ENCODE results near the gene IL24.

Gene IL24

DNA sequence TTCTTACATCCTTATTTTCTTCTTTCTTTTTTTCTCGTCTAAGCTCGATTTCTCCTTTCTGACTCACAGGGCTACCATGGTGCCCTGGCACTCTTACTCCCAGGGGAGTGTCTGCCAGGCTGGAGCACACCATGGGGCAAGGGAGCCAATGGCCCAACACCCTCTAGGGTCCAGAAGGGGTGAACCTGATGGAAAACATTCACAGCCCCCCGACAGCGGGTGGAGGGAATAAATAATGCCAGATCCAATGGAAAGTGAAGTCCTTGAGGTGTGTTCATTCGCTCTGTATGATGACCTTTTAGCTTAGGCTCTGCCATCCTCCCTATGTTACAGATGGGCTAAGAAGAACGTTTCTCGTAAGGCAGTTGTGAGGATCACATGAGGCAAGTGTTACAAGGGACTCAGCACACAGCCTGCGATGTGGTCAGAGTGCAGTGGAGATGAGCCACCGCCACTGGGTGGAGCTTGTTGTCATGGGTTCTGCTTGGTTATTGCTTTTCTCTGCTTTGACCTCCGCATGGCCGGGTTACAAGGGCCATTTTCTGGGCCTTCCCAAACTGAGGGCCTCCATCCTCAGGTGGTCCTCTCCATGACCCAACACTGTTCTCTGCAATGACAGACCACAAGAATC, 28.0 kb downstream of the IL24 start:
- no peak overlapping the region for H2AFZ ChIP-seq (ENCODE audit: low read depth, low read length)
- DNase-seq, result peak; percentile 32

DNA sequence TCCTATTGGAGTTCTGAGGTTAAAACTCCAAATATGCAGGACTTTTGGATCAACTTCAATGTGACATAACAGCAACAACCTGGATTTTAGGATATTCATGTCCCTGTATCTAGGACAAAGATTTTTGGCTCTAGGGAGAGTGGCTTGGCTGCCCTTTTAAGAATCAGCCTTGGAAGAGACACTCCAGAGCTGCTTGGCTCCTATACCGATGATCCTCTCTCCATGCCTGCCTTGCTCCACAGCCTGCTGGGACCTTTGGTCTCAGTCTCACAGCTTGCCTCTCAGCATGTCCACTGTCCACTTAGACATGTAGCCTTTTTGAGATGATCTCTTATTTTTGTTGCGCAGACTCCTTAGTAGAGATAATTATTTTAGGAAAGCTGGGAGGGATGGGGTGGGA, 29.0 kb downstream of the IL24 start:
- no peak for DNase-seq
- ATAC-seq (ENCODE audit: insufficient read depth, low read depth), result no peak
- peak overlapping the region; percentile 8; the same call in 1 of the 2 replicates for H3K27ac ChIP-seq (ENCODE audit: low read length)
- H3K79me2 ChIP-seq (ENCODE audit: insufficient read depth, low read length), result peaks cover 3% of the 10 kb centered on the region
- H3K9ac ChIP-seq (ENCODE audit: low read depth, low read length), result no peak overlapping the region
- H3K9me3 ChIP-seq (ENCODE audit: insufficient read depth, low read length, severe bottlenecking), result no peaks in the 10 kb centered on the region
- H3K27me3 ChIP-seq (ENCODE audit: insufficient read depth, low read length, poor library complexity), result no peaks in the 10 kb centered on the region
- no peak overlapping the region for H3K4me2 ChIP-seq (ENCODE audit: insufficient read depth, low read length)
- TF ChIP-seq, protein P1, sequence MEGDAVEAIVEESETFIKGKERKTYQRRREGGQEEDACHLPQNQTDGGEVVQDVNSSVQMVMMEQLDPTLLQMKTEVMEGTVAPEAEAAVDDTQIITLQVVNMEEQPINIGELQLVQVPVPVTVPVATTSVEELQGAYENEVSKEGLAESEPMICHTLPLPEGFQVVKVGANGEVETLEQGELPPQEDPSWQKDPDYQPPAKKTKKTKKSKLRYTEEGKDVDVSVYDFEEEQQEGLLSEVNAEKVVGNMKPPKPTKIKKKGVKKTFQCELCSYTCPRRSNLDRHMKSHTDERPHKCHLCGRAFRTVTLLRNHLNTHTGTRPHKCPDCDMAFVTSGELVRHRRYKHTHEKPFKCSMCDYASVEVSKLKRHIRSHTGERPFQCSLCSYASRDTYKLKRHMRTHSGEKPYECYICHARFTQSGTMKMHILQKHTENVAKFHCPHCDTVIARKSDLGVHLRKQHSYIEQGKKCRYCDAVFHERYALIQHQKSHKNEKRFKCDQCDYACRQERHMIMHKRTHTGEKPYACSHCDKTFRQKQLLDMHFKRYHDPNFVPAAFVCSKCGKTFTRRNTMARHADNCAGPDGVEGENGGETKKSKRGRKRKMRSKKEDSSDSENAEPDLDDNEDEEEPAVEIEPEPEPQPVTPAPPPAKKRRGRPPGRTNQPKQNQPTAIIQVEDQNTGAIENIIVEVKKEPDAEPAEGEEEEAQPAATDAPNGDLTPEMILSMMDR (IDR thresholded peaks at IDR 0.05; ENCODE audit: borderline replicate concordance, extremely low read depth, low read length, poor library complexity, severe bottlenecking), result no peak
- TF ChIP-seq EZH2 (IDR thresholded peaks at IDR 0.05; ENCODE audit: borderline replicate concordance, low read depth, low read length, severe bottlenecking), result no peak
- peaks cover 36% of the 10 kb centered on the region for H3K4me1 ChIP-seq (ENCODE audit: insufficient read depth, low read length)
- H2AFZ ChIP-seq (ENCODE audit: low read depth, low read length), result no peak overlapping the region
- H3K4me3 ChIP-seq (ENCODE audit: low read depth in 1 of 2, low read length in 2 of 2), result no peak overlapping the region
- no peaks in the 10 kb centered on the region for H4K20me1 ChIP-seq (ENCODE audit: insufficient read depth, low read length)
- H3K36me3 ChIP-seq (ENCODE audit: insufficient read depth, low read length), result no peaks in the 10 kb centered on the region

More for the DNA sequence above, 28.0 kb downstream of the IL24 start:
- peaks cover 46% of the 10 kb centered on the region for H3K4me1 ChIP-seq (ENCODE audit: insufficient read depth, low read length)
- no peaks in the 10 kb centered on the region for H3K27me3 ChIP-seq (ENCODE audit: insufficient read depth, low read length, poor library complexity)
- peak overlapping the region; percentile 99 for H3K27ac ChIP-seq (ENCODE audit: low read length)
- H4K20me1 ChIP-seq (ENCODE audit: insufficient read depth, low read length), result no peaks in the 10 kb centered on the region
- peaks cover 14% of the 10 kb centered on the region for H3K79me2 ChIP-seq (ENCODE audit: insufficient read depth, low read length)
- no peak for ATAC-seq (ENCODE audit: insufficient read depth, low read depth)
- no peak overlapping the region for H3K9ac ChIP-seq (ENCODE audit: low read depth, low read length)
- no peak overlapping the region for H3K4me2 ChIP-seq (ENCODE audit: insufficient read depth, low read length)
- no peak for TF ChIP-seq EZH2 (IDR thresholded peaks at IDR 0.05; ENCODE audit: borderline replicate concordance, low read depth, low read length, severe bottlenecking)
- TF ChIP-seq, protein P1 (IDR thresholded peaks at IDR 0.05; ENCODE audit: borderline replicate concordance, extremely low read depth, low read length, poor library complexity, severe bottlenecking), result peak; percentile 53
- H3K4me3 ChIP-seq (ENCODE audit: low read depth in 1 of 2, low read length in 2 of 2), result no peak overlapping the region
- H3K9me3 ChIP-seq (ENCODE audit: insufficient read depth, low read length, severe bottlenecking), result no peaks in the 10 kb centered on the region
- peaks cover 3% of the 10 kb centered on the region; the same call in 1 of the 2 replicates for H3K36me3 ChIP-seq (ENCODE audit: insufficient read depth, low read length)

DNA sequence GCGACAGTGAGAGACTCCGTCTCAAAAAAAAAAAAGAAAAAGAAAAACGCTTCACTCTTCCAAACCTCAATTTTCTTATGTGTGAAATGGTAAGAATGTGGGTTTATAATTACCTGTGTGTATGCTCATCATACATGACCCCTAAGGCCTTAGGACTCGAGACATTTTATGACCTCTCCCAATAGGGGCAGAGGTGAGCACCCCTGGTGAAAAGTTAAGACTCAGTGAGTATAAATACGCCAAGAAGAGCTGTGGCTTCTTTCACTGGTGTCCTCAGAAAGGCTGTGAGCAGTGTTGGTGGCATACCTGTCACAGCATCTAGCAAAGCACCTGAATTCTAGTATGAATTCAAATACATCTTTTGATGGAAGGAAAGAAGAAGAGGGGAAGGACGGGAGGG, 32.3 kb downstream of the IL24 start:
- ATAC-seq (ENCODE audit: insufficient read depth, low read depth), result no peak

More for the DNA sequence above, 32.3 kb downstream of the IL24 start:
- no peak for DNase-seq
- H3K79me2 ChIP-seq (ENCODE audit: insufficient read depth, low read length), result no peaks in the 10 kb centered on the region
- no peak overlapping the region for H2AFZ ChIP-seq (ENCODE audit: low read depth, low read length)
- H3K9me3 ChIP-seq (ENCODE audit: insufficient read depth, low read length, severe bottlenecking), result no peaks in the 10 kb centered on the region
- no peak overlapping the region for H3K27ac ChIP-seq (ENCODE audit: low read length)
- no peaks in the 10 kb centered on the region for H3K36me3 ChIP-seq (ENCODE audit: insufficient read depth, low read length)
- H3K4me2 ChIP-seq (ENCODE audit: insufficient read depth, low read length), result no peak overlapping the region
- TF ChIP-seq EZH2 (IDR thresholded peaks at IDR 0.05; ENCODE audit: borderline replicate concordance, low read depth, low read length, severe bottlenecking), result no peak
- TF ChIP-seq, protein P1 (IDR thresholded peaks at IDR 0.05; ENCODE audit: borderline replicate concordance, extremely low read depth, low read length, poor library complexity, severe bottlenecking), result no peak
- no peak overlapping the region for H3K9ac ChIP-seq (ENCODE audit: low read depth, low read length)
- no peaks in the 10 kb centered on the region for H4K20me1 ChIP-seq (ENCODE audit: insufficient read depth, low read length)
- no peaks in the 10 kb centered on the region for H3K27me3 ChIP-seq (ENCODE audit: insufficient read depth, low read length, poor library complexity)
- H3K4me1 ChIP-seq (ENCODE audit: insufficient read depth, low read length), result peaks cover 3% of the 10 kb centered on the region; the same call in 1 of the 2 replicates
- no peak overlapping the region for H3K4me3 ChIP-seq (ENCODE audit: low read depth in 1 of 2, low read length in 2 of 2)
